SK-N-MC (cell line): ENCODE measurements around the gene C1QTNF8.
"Not testable (repeated sequence)": the region's sequence is repeated elsewhere in the genome, so short reads cannot be mapped to it uniquely, and the experiment has no call there.

Source experiments
- DNase-seq: peaks from one replicate; pipeline ENCODE4 v3.0.0-alpha.2; 2011; ENCODE audit warnings: low read depth, low spot score
- H3K27ac ChIP-seq: fragments of 200-600 bp; sonication (generic); 2 replicates; pipeline ENCODE4 v1.5.1; 2016; ENCODE audit warnings: mixed run types
- H3K36me3 ChIP-seq: fragments of 200-600 bp; sonication (generic); 2 replicates; pipeline ENCODE4 v1.6.1; 2017; ENCODE audit warnings: antibody characterized with exemption, low read length, mixed read lengths; ENCODE audit not compliant: insufficient read depth
- H3K4me3 ChIP-seq: fragments of 200-600 bp; sonication (generic); 2 replicates; pipeline ENCODE4 v1.5.1; 2016
- H3K9ac ChIP-seq: fragments of 200-600 bp; sonication (generic); 2 replicates; pipeline ENCODE4 v1.8.0; 2017; ENCODE audit warnings: mixed run types, mixed read lengths; ENCODE audit not compliant: insufficient read length
- H3K9me3 ChIP-seq: fragments of 200-600 bp; sonication (generic); 2 replicates; pipeline ENCODE4 v1.6.1; 2017; ENCODE audit warnings: low read depth, mild to moderate bottlenecking, antibody characterized with exemption, low read length, moderate library complexity, mixed read lengths
- EZH2 ChIP-seq: fragments of 200-600 bp; sonication (generic); IDR thresholded peaks from one replicate; pipeline ENCODE4 v1.6.1; 2017; ENCODE audit warnings: antibody characterized with exemption
- FOXP2 ChIP-seq: optimal IDR thresholded peaks from 2 replicates; pipeline ENCODE3; 2011; ENCODE audit warnings: mild to moderate bottlenecking, moderate library complexity; ENCODE audit not compliant: insufficient read depth; ENCODE audit errors: extremely low read length, control extremely low read depth
- POLR2AphosphoS5 ChIP-seq: IDR thresholded peaks from 2 replicates; pipeline ENCODE4 v1.6.1; 2012; ENCODE audit warnings: mild to moderate bottlenecking, low read depth, low read length, borderline replicate concordance

C1QTNF8 gene

DNA sequence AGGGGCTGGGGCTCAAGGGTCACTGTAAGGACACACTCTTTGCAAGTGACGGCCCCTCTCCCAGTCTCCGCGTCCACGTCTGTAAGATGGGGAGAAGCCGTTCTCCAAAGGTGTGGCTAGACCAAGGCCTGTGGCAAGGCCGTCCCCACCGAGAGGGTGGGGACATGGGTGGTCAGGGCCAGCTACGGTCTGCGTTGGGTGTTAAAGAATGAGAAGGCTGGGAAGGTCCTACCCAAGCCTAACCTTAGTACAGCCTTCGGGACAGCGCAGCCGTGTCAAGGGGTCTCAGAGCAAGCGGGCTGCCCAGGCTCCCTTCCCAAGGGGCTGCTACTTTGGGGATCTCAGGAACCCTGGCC lies 1.9 kb downstream of the C1QTNF8 start:
- Histone ChIP-seq H3K36me3 (no peaks in the 10 kb centered on the region), H3K9me3 (no peaks in the 10 kb centered on the region), H3K4me3 (no peak overlapping the region), H3K9ac (no peak overlapping the region), H3K27ac (no peak overlapping the region)
- TF ChIP-seq EZH2 (no peak), POLR2AphosphoS5 (no peak), FOXP2 (no peak)
- DNase-seq, result no peak

GRCh38 chr16:1093284-1094123 lies 2.5 kb downstream of the C1QTNF8 start:
- Histone ChIP-seq H3K9me3 (no peaks in the 10 kb centered on the region), H3K9ac (no peak overlapping the region), H3K27ac (no peak overlapping the region), H3K4me3 (no peak overlapping the region), H3K36me3 (no peaks in the 10 kb centered on the region)
- DNase-seq, result no peak
- TF ChIP-seq POLR2AphosphoS5, result no peak
- no peak for TF ChIP-seq EZH2
- TF ChIP-seq FOXP2, result no peak

- H3K36me3 ChIP-seq, H3K9ac ChIP-seq, H3K9me3 ChIP-seq, H3K27ac ChIP-seq, DNase-seq, H3K4me3 ChIP-seq: not testable (repeated sequence)
These were observed 3.3 kb downstream of the C1QTNF8 start for GRCh38 chr16:1092685-1093283.

- DNase-seq, result no peak
- Histone ChIP-seq H3K4me3 (no peak overlapping the region), H3K36me3 (no peaks in the 10 kb centered on the region), H3K9ac (no peak overlapping the region), H3K27ac (no peak overlapping the region), H3K9me3 (no peaks in the 10 kb centered on the region)
- TF ChIP-seq POLR2AphosphoS5, result no peak
These were observed 4.0 kb downstream of the C1QTNF8 start for GRCh38 chr16:1091992-1092552.

- H3K9ac ChIP-seq, result no peak overlapping the region
- no peak overlapping the region for H3K4me3 ChIP-seq
- H3K27ac ChIP-seq, result no peak overlapping the region
- no peaks in the 10 kb centered on the region for H3K9me3 ChIP-seq
- TF ChIP-seq FOXP2 (no peak), EZH2 (no peak), POLR2AphosphoS5 (no peak)
- no peak for DNase-seq
- no peaks in the 10 kb centered on the region for H3K36me3 ChIP-seq
These were observed 5.1 kb downstream of the C1QTNF8 start for GRCh38 chr16:1090620-1091587.

DNA sequence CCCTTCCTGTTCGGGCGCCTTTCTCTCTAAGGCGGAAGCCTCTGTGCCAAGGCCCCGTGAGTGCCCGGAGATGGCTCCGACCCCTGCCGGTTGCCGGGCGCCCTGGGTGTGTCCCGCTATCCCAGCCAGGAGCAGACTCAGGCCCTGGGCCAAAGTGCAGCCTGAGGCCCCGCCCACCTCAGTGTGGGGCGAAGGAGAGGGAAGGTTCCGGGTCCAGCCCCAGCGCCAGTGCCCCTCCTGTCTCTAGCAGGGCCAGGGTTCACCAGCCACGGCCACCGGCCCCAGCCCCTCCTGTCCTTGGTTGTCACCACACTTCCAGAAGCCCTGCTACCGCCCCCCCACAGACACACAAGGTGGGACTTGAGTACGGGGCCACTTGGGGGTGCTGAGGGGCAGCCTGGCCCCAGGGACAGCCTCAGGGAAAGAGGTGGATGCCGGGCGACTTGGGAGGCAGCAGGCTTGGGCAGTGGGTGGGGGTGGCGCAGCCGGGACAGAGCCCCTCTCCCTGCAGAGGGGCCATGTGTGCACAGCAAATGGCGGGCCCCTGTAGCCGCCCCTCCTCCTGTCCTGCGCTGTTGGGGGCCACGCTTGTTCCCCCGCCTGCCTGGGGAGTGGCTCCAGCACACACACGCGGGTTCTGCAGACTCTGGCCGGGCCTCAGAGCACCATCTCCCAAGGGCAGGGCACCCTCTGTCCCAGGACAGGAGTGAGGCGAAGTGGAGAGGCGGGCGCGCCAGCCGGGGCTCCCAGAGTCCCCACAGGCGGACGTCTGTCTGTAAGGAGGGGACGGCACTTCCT lies 6.0 kb downstream of the C1QTNF8 start:
- no peak overlapping the region for H3K9ac ChIP-seq
- no peak for DNase-seq
- H3K4me3 ChIP-seq, result no peak overlapping the region
- H3K9me3 ChIP-seq, result no peaks in the 10 kb centered on the region
- H3K36me3 ChIP-seq, result no peaks in the 10 kb centered on the region
- H3K27ac ChIP-seq, result no peak overlapping the region
- TF ChIP-seq EZH2 (no peak), FOXP2 (no peak), POLR2AphosphoS5 (no peak)

- H3K9ac ChIP-seq, result no peak overlapping the region
- no peak overlapping the region for H3K4me3 ChIP-seq
- H3K36me3 ChIP-seq, result no peaks in the 10 kb centered on the region
- H3K27ac ChIP-seq, result no peak overlapping the region
- H3K9me3 ChIP-seq, result no peaks in the 10 kb centered on the region
- no peak for DNase-seq
- TF ChIP-seq POLR2AphosphoS5 (no peak), EZH2 (no peak), FOXP2 (no peak)
These were observed 6.6 kb downstream of the C1QTNF8 start for GRCh38 chr16:1089439-1089821.
